PFSK-1 (cell line): ENCODE data around the gene ATAD3B.

Experiments used
- FOXP2 ChIP-seq: optimal IDR thresholded peaks from 2 replicates; pipeline ENCODE3; 2011; ENCODE audit warnings: borderline replicate concordance, control low read depth, inconsistent platforms; ENCODE audit not compliant: insufficient read depth; ENCODE audit errors: extremely low read length, extremely low read depth
- POLR2AphosphoS5 ChIP-seq: IDR thresholded peaks from 2 replicates; pipeline ENCODE4 v1.6.1; 2012; ENCODE audit warnings: low read depth, mild to moderate bottlenecking, control low read depth, low read length, moderate library complexity
- SIN3A ChIP-seq: IDR thresholded peaks from 2 replicates; pipeline ENCODE4 v1.6.1; 2012; ENCODE audit warnings: mild to moderate bottlenecking, low read length, moderate library complexity, borderline replicate concordance; ENCODE audit not compliant: insufficient read depth
- TAF1 ChIP-seq: IDR thresholded peaks from 2 replicates; pipeline ENCODE4 v1.6.1; 2012; ENCODE audit warnings: low read length, control low read depth, borderline replicate concordance; ENCODE audit not compliant: insufficient read depth
- TF ChIP-seq, protein P1 (sequence below), 2 experiments: IDR thresholded peaks; 2 replicates each; pipeline versions ENCODE4 v1.6.1 to v1.8.0; 2011 to 2012; ENCODE audit warnings: low read depth in 2 of 2, low read length in 2 of 2, control low read depth in 1 of 2, inconsistent platforms in 1 of 2, mild to moderate bottlenecking in 1 of 2, moderate library complexity in 1 of 2; ENCODE audit not compliant: insufficient read depth in 1 of 2

ATAD3B gene

DNA sequence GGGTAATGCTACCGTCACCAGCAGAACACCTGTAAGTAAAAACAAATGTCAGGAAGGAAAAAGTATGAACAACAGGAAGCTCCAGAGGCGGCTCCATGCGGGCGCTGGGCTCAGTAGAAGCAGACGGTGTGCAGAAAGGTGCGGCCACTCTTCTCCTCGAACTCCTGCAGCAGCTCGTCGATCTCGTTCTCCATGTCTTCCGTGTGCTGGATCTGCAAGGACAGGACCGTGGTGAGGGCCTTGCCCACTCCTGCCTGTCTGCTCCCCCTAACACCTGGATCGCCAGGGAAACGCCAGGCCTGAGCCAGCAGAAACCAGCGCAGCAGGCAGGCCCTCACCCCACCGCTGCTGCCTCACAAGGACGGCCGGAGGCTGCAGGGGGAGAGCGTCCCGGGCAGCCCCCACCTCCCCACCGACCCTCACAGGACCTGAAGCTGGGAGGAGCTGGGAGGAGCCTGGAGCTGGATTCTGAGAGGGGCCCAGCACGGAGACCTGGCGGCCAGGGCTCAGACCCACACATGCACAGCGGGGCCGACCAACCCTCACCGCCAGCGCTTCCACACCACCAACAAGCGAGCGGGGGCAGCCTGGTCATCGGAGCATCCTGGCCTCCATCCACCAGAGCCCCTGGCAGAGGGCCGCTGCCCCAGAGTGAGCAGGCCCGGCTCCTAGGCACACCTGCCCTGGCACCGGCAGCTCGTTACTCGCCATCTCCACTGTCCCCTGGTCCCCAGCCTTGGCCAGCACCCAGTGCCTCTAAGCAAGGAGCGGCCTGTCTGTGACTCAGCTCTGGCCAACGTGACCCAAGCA is 70.6 kb downstream of the ATAD3B start:
- TF ChIP-seq TAF1 (no peak), FOXP2 (no peak)

DNA sequence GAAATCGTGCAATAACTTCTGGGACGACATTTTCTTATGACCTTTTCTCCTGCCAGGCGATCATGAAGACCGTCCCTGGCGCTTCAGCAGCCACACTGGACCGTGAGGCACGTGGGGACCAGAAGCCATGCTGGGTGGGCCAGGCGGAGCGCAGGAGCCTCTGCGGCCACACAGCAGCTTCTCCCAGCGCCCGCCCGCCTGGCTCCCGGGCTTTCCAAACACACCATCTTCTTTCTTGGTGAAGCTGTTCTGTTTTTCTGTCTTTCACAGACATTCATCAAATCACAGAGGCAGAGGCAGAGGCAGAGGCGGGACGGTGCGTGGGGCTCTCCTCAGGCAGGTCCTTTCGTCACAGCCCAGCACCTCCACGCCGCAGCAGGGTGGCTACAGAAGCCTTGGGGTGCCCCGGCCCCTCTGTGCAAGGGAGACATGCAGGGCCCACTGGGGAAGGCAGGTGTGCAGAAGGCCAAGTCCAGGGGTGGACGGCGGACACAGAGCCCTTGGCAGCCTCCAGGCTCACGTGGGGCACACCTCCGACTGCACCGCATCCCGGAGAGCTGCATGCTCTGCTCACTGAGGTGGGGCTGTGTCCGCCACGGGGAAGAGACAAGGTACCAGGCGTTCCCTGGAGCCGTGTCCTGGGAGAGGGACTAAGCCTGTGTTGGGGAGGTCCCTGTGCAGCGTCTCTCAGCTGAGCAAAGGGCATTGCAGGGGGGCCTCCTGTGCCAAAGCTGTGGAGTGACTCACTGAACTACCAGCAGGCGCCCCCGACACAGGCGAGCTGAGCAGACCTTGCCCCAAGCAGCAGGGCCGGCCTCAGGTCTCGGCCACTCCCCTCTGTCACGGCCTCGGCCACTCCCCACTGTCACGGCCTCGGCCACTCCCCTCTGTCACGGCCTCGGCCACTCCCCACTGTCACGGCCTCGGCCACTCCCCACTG is 71.5 kb downstream of the ATAD3B start:
- TF ChIP-seq FOXP2, result no peak
- TF ChIP-seq, protein P1, sequence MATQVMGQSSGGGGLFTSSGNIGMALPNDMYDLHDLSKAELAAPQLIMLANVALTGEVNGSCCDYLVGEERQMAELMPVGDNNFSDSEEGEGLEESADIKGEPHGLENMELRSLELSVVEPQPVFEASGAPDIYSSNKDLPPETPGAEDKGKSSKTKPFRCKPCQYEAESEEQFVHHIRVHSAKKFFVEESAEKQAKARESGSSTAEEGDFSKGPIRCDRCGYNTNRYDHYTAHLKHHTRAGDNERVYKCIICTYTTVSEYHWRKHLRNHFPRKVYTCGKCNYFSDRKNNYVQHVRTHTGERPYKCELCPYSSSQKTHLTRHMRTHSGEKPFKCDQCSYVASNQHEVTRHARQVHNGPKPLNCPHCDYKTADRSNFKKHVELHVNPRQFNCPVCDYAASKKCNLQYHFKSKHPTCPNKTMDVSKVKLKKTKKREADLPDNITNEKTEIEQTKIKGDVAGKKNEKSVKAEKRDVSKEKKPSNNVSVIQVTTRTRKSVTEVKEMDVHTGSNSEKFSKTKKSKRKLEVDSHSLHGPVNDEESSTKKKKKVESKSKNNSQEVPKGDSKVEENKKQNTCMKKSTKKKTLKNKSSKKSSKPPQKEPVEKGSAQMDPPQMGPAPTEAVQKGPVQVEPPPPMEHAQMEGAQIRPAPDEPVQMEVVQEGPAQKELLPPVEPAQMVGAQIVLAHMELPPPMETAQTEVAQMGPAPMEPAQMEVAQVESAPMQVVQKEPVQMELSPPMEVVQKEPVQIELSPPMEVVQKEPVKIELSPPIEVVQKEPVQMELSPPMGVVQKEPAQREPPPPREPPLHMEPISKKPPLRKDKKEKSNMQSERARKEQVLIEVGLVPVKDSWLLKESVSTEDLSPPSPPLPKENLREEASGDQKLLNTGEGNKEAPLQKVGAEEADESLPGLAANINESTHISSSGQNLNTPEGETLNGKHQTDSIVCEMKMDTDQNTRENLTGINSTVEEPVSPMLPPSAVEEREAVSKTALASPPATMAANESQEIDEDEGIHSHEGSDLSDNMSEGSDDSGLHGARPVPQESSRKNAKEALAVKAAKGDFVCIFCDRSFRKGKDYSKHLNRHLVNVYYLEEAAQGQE (IDR thresholded peaks at IDR 0.05; ENCODE audit: insufficient read depth in 1 of 2, low read depth in 2 of 2, low read length in 2 of 2), result no peak
- TF ChIP-seq SIN3A, result no peak
- no peak for TF ChIP-seq POLR2AphosphoS5
- no peak for TF ChIP-seq TAF1

DNA sequence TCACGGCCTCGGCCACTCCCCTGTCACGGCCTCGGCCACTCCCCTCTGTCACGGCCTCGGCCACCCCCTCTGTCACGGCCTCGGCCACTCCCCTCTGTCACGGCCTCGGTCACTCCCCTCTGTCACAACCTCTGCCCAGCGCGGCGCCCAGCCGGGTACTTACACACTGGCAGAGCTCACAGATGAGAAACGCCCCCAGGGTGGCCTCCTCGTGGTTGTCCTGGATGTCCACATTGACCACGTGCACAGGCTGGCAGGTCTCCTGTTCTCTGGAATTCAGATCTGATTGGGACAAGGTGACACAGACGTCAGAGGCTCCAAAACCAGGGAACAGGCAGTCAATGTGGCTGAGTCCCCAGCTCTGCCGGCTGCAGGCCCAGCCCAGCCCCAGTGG is 72.1 kb downstream of the ATAD3B start:
- TF ChIP-seq FOXP2, result no peak
- TF ChIP-seq, protein P1 (IDR thresholded peaks at IDR 0.05; ENCODE audit: insufficient read depth in 1 of 2, low read depth in 2 of 2, low read length in 2 of 2), result no peak
- TF ChIP-seq SIN3A, result no peak
- no peak for TF ChIP-seq TAF1
- no peak for TF ChIP-seq POLR2AphosphoS5

DNA sequence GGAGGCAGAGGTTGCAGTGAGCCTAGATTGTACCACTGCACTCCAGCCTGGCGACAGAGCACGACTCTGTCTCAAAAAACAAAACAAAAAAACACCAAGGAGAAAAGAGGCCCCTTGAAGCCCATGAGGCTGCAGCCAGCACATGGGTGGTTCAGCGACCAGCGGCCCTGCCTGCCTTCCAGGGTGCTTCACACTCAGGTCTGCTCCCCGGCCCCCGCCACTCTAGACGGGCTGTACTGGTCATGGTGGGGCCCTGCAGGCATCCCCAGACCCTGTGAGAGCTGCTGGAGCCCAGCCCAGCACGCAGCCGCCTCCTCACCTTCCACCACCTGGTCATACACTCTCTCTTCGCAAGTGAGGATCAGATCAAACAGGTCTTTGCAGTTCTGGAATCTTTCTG is 73.0 kb downstream of the ATAD3B start:
- TF ChIP-seq, protein P1 (IDR thresholded peaks at IDR 0.05; ENCODE audit: insufficient read depth in 1 of 2, low read depth in 2 of 2, low read length in 2 of 2), result no peak
- TF ChIP-seq FOXP2, result no peak
- no peak for TF ChIP-seq TAF1
- TF ChIP-seq SIN3A, result no peak
- TF ChIP-seq POLR2AphosphoS5, result no peak
